Effector CD8-positive, alpha-beta T cell (primary cell): ENCODE results near the gene ADA.
A peak's percentile ranks its signal among the peaks of the same experiment; 100 is the strongest.

ENCODE experiments used
- DNase-seq: peaks from one replicate; lab custom pipeline; 2025; lab: John Stamatoyannopoulos, UW

The ADA gene

GRCh38 chr20:44644667-44645131 lies 6.8 kb downstream of the ADA start:
- DNase-seq: no peak

GRCh38 chr20:44644230-44644617 lies 7.3 kb downstream of the ADA start:
- DNase-seq: no peak

GRCh38 chr20:44643596-44644229 lies 7.8 kb downstream of the ADA start:
- peak; percentile 15 for DNase-seq

- no peak for DNase-seq
Measured at GRCh38 chr20:44643154-44643519, 8.4 kb downstream of the ADA start.

- no peak for DNase-seq
Measured at GRCh38 chr20:44642203-44643153, 9.0 kb downstream of the ADA start.

GRCh38 chr20:44641325-44641724 lies 10.2 kb downstream of the ADA start:
- no peak for DNase-seq

- no peak for DNase-seq
Measured at GRCh38 chr20:44640522-44640921, 11.0 kb downstream of the ADA start.

GRCh38 chr20:44637522-44638372 lies 13.8 kb downstream of the ADA start:
- no peak for DNase-seq

- no peak for DNase-seq
Measured at GRCh38 chr20:44637042-44637441, 14.5 kb downstream of the ADA start.

GRCh38 chr20:44635877-44636276 lies 15.6 kb downstream of the ADA start:
- DNase-seq: no peak

- DNase-seq: no peak
Measured at GRCh38 chr20:44633872-44634600, 17.5 kb downstream of the ADA start.

GRCh38 chr20:44633187-44633810 lies 18.2 kb downstream of the ADA start:
- no peak for DNase-seq

- DNase-seq: no peak
Measured at GRCh38 chr20:44632103-44632752, 19.3 kb downstream of the ADA start.

- no peak for DNase-seq
Measured at GRCh38 chr20:44630297-44630696, 21.2 kb downstream of the ADA start.

GRCh38 chr20:44629542-44629941 lies 22.0 kb downstream of the ADA start:
- no peak for DNase-seq

- DNase-seq: no peak
Measured at GRCh38 chr20:44629017-44629385, 22.5 kb downstream of the ADA start.

GRCh38 chr20:44627364-44628010 lies 24.0 kb downstream of the ADA start:
- no peak for DNase-seq

- DNase-seq: no peak
Measured at GRCh38 chr20:44626278-44626677, 25.2 kb downstream of the ADA start.

- no peak for DNase-seq
Measured at GRCh38 chr20:44625361-44625760, 26.1 kb downstream of the ADA start.

- no peak for DNase-seq
Measured at GRCh38 chr20:44624743-44625271, 26.7 kb downstream of the ADA start.
